HepG2 (cell line): ENCODE data around the gene CBFA2T2. TPM values are rescaled to one million over a fixed set of nuclear protein-coding genes. Genes with fewer than 3 reads are reported as not detected.

Source experiments
- CEBPG ChIP-seq: IDR thresholded peaks from 2 replicates; pipeline ENCODE4 v1.6.1; 2016
- CREB1 ChIP-seq, 2 experiments: fragments of 450-650 bp in 1 of 2; IDR thresholded peaks; 2 replicates each; pipeline ENCODE4 v1.6.1; 2016 to 2017; ENCODE audit warnings: control low read depth in 1 of 2, mild to moderate bottlenecking in 1 of 2, missing compliant biosample characterization in 1 of 2, missing genetic modification characterization in 1 of 2
- HDAC2 ChIP-seq: sonication (generic); formaldehyde crosslinking; IDR thresholded peaks from 2 replicates; pipeline ENCODE4 v1.4.0; 2020; ENCODE audit warnings: missing genetic modification reagents
- HES4 ChIP-seq: sonication (generic); formaldehyde crosslinking; IDR thresholded peaks from 2 replicates; pipeline ENCODE4 v1.9.0; 2021; ENCODE audit warnings: mild to moderate bottlenecking, missing genetic modification reagents, borderline replicate concordance
- HOXA9 ChIP-seq: sonication (generic); formaldehyde crosslinking; IDR thresholded peaks from 2 replicates; pipeline ENCODE4 v1.8.1; 2022; ENCODE audit warnings: missing genetic modification reagents, mild to moderate bottlenecking, moderate library complexity, borderline replicate concordance
- IRX3 ChIP-seq: sonication (generic); formaldehyde crosslinking; IDR thresholded peaks from 2 replicates; pipeline ENCODE4 v1.8.1; 2023; ENCODE audit warnings: mild to moderate bottlenecking, low read depth, missing genetic modification reagents, borderline replicate concordance
- NFIC ChIP-seq: IDR thresholded peaks from 2 replicates; pipeline ENCODE4 v1.6.1; 2012; ENCODE audit warnings: mild to moderate bottlenecking, low read length, inconsistent platforms
- NFKBIZ ChIP-seq: IDR thresholded peaks from 2 replicates; pipeline ENCODE4 v1.6.1; 2018; ENCODE audit warnings: missing genetic modification reagents, missing compliant biosample characterization
- NR3C1 ChIP-seq: sonication (generic); formaldehyde crosslinking; IDR thresholded peaks from 2 replicates; pipeline ENCODE4 v1.4.0; 2020; ENCODE audit warnings: missing genetic modification reagents
- RXRB ChIP-seq: IDR thresholded peaks from 2 replicates; pipeline ENCODE4 v1.6.1; 2016; ENCODE audit warnings: borderline replicate concordance, missing genetic modification reagents, missing compliant biosample characterization
- SMAD3 ChIP-seq: sonication (generic); formaldehyde crosslinking; IDR thresholded peaks from 2 replicates; pipeline ENCODE4 v1.4.0; 2020; ENCODE audit warnings: missing genetic modification reagents
- SP2 ChIP-seq: sonication (generic); formaldehyde crosslinking; IDR thresholded peaks from 2 replicates; pipeline ENCODE4 v1.5.1; 2020; ENCODE audit warnings: mild to moderate bottlenecking, missing genetic modification reagents
- SRSF9 ChIP-seq: fragments of 200-400 bp; formaldehyde crosslinking; IDR thresholded peaks from 2 replicates; pipeline ENCODE4 v1.6.1; 2018; ENCODE audit warnings: borderline replicate concordance, mild to moderate bottlenecking, low read depth, low read length; ENCODE audit not compliant: insufficient read depth, poor library complexity, severe bottlenecking
- THYN1 ChIP-seq: sonication (generic); formaldehyde crosslinking; IDR thresholded peaks from 2 replicates; pipeline ENCODE4 v1.8.1; 2023; ENCODE audit warnings: low read depth, mild to moderate bottlenecking, moderate library complexity, missing genetic modification reagents, borderline replicate concordance
- TIGD3 ChIP-seq: sonication (generic); formaldehyde crosslinking; IDR thresholded peaks from 2 replicates; pipeline ENCODE4 v1.5.1; 2020; ENCODE audit warnings: mild to moderate bottlenecking, missing genetic modification reagents, borderline replicate concordance
- ZMYM4 ChIP-seq: sonication (generic); formaldehyde crosslinking; IDR thresholded peaks from 2 replicates; pipeline ENCODE4 v1.8.1; 2023; ENCODE audit warnings: mild to moderate bottlenecking, missing genetic modification reagents
- ZNF20 ChIP-seq: sonication (generic); formaldehyde crosslinking; IDR thresholded peaks from 2 replicates; pipeline ENCODE4 v1.4.0; 2020; ENCODE audit warnings: mild to moderate bottlenecking, moderate library complexity, missing genetic modification reagents
- ZNF234 ChIP-seq: sonication (generic); formaldehyde crosslinking; conservative IDR thresholded peaks from 2 replicates; pipeline ENCODE4 v1.5.1; 2020; ENCODE audit warnings: mild to moderate bottlenecking, missing genetic modification reagents
- ZNF235 ChIP-seq: sonication (generic); formaldehyde crosslinking; IDR thresholded peaks from 2 replicates; pipeline ENCODE4 v1.8.1; 2023; ENCODE audit warnings: mild to moderate bottlenecking, missing genetic modification reagents, borderline replicate concordance
- ZNF512 ChIP-seq: sonication (generic); formaldehyde crosslinking; IDR thresholded peaks from 2 replicates; pipeline ENCODE4 v1.4.0; 2020; ENCODE audit warnings: mild to moderate bottlenecking, missing genetic modification reagents
- ZNF776 ChIP-seq: sonication (generic); formaldehyde crosslinking; IDR thresholded peaks from 2 replicates; pipeline ENCODE4 v1.4.0; 2020; ENCODE audit warnings: mild to moderate bottlenecking, missing genetic modification reagents
- ZSCAN30 ChIP-seq: sonication (generic); formaldehyde crosslinking; IDR thresholded peaks from 2 replicates; pipeline ENCODE4 v1.5.0; 2020; ENCODE audit warnings: mild to moderate bottlenecking, missing genetic modification reagents
- polyA plus RNA-seq, 8 experiments: library from polyadenylated mRNA; depleted of rRNA in 3 of 8; stranded (reverse) in 7 of 8; unstranded in 1 of 8; fragments of >200 nt; fragmentation: Illumina TruSeq in 4 of 8; extraction: Trizol in 4 of 8; gene quantifications; 2 replicates each; pipeline versions ENCODE4 v1.2.1 to v1.2.3, GENCODE V29; 2011 to 2016; ENCODE audit warnings: low read depth in 4 of 8, missing spikeins in 1 of 8, mixed read lengths in 1 of 8; ENCODE audit not compliant: insufficient read depth in 1 of 8
- total RNA-seq, 5 experiments: library from RNA; depleted of rRNA; stranded (reverse); fragments of >200 nt; fragmentation: Illumina TruSeq; extraction: Trizol; gene quantifications; 2 replicates each; pipeline ENCODE4 v1.2.3, GENCODE V29; 2016; ENCODE audit warnings: low read depth in 1 of 5
- TF ChIP-seq, protein P1 (sequence below): IDR thresholded peaks from 2 replicates; pipeline ENCODE4 v1.6.1; 2016
- TF ChIP-seq, protein P2 (sequence below): sonication (generic); formaldehyde crosslinking; conservative IDR thresholded peaks from 2 replicates; pipeline ENCODE4 v1.8.1; 2023; ENCODE audit warnings: missing genetic modification reagents

The CBFA2T2 gene
- total and polyA plus RNA-seq, 2 of the 13 experiments (the other 11 are each of a cell fraction or from before 2014, with no cell fraction given), result 6.3 to 21.2 TPM

DNA sequence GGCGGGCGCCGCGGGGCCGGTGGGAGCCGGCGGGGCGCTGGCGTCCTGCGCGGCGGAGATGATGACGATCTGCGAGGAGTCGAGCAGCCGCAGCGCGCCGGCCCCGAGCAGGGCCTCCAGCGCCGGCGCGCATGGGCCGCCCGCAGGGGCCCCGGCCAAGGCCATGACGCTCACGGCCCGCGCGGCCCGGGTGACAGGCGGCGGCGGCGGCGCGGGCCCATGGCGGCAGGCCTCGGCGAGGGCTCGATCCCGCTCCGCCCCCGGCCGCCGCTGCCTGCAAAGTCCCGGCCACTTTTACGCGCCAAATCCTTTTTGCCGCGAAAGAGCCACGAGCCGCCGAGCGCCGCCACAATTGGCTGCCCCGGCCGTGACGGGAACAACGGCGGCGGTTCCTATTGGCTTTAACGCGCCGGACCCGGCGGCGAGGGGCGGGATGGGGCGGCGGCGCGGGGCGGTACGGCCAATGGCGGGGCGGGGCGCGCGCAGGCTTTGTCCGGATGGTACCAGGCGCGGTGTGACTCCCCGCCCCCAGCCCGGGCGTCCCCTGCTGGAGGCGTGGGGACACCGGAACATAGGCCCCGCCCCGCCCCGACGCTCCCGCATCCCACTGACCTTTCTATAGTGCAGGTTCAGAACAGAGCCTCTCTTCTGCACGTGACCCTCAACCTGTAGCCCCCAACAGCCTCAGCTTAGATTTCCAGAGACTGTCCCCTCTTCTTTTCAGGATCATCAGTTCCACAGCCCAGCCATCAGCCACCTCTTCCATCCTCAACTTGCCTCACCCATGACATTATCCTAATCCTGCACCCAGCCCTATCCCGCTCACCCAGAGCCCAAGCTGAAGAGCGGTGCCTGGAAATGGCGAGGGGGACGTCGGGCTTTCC lies 196.4 kb downstream of the CBFA2T2 start, which contains the start of gene E2F1 (continued):
- TF ChIP-seq SRSF9, result no peak
- TF ChIP-seq IRX3 (CRISPR knock-in tag), result peak; percentile 92; the same call in 1 of the 2 replicates
- TF ChIP-seq CREB1 (IDR thresholded peaks at IDR 0.05), result peak; percentile 89
- TF ChIP-seq CREB1 (CRISPR knock-in tag; IDR thresholded peaks at IDR 0.05), result peak; percentile 78; the same call in 1 of the 2 replicates
- TF ChIP-seq NFIC, result no peak
- TF ChIP-seq, protein P1, sequence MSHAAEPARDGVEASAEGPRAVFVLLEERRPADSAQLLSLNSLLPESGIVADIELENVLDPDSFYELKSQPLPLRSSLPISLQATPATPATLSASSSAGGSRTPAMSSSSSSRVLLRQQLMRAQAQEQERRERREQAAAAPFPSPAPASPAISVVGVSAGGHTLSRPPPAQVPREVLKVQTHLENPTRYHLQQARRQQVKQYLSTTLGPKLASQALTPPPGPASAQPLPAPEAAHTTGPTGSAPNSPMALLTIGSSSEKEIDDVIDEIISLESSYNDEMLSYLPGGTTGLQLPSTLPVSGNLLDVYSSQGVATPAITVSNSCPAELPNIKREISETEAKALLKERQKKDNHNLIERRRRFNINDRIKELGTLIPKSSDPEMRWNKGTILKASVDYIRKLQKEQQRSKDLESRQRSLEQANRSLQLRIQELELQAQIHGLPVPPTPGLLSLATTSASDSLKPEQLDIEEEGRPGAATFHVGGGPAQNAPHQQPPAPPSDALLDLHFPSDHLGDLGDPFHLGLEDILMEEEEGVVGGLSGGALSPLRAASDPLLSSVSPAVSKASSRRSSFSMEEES (CRISPR knock-in tag), result peak; percentile 88
- peak; percentile 28; the same call in 1 of the 2 replicates for TF ChIP-seq SMAD3
- TF ChIP-seq RXRB (CRISPR knock-in tag), result no peak; the same call in 1 of the 2 replicates
- no peak for TF ChIP-seq CEBPG (CRISPR knock-in tag)
- no peak for TF ChIP-seq THYN1
- TF ChIP-seq HOXA9 (CRISPR knock-in tag), result peak; percentile 98
- TF ChIP-seq SP2, result peak; percentile 94
- TF ChIP-seq TIGD3, result no peak
- peak; percentile 83 for TF ChIP-seq ZMYM4 (CRISPR knock-in tag)
- TF ChIP-seq ZNF20 (CRISPR knock-in tag), result no peak
- peak; percentile 73 for TF ChIP-seq HDAC2 (CRISPR knock-in tag)
- TF ChIP-seq NR3C1 (CRISPR knock-in tag), result no peak
- TF ChIP-seq NFKBIZ (CRISPR knock-in tag), result 0 out of 2 replicates have a peak, but pooled peaks have one; percentile 61
- no peak for TF ChIP-seq ZNF234 (CRISPR knock-in tag)
- TF ChIP-seq ZNF512 (CRISPR knock-in tag), result 0 out of 2 replicates have a peak, but pooled peaks have one; percentile 37
- peak; percentile 91 for TF ChIP-seq ZNF235 (CRISPR knock-in tag)
- TF ChIP-seq ZNF776 (CRISPR knock-in tag), result peak; percentile 93
- TF ChIP-seq, protein P2, sequence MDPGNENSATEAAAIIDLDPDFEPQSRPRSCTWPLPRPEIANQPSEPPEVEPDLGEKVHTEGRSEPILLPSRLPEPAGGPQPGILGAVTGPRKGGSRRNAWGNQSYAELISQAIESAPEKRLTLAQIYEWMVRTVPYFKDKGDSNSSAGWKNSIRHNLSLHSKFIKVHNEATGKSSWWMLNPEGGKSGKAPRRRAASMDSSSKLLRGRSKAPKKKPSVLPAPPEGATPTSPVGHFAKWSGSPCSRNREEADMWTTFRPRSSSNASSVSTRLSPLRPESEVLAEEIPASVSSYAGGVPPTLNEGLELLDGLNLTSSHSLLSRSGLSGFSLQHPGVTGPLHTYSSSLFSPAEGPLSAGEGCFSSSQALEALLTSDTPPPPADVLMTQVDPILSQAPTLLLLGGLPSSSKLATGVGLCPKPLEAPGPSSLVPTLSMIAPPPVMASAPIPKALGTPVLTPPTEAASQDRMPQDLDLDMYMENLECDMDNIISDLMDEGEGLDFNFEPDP (CRISPR knock-in tag), result no peak
- TF ChIP-seq HES4 (CRISPR knock-in tag), result no peak
- TF ChIP-seq ZSCAN30 (CRISPR knock-in tag), result peak; percentile 75; the same call in 1 of the 2 replicates
